ENCODE data around the gene NPAS2. TPM values are rescaled to one million over a fixed set of nuclear protein-coding genes. Genes with fewer than 3 reads are reported as not detected.
A peak's percentile ranks its signal among the peaks of the same experiment; 100 is the strongest.

Gene NPAS2
- total RNA-seq, 2 donors from 2014 or later: 33.9 to 38.3 TPM

DNA sequence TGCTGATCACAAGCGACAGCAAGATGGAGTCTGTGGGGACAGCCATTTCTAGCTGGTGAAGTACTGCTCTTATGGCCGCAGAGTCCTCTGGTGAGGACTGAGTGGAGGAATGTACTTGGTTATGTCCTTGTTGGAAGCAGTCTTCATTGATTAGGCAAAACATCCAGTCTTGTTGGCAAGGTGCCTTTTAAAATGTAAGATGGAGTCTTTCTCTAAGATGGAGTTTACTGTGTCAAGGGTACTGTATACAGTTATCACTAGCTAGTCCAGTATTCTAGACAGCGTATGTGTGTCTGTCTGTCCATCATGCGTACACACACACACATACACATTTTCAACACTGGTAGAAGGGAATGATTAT lies 74.8 kb downstream of the NPAS2 start:
- Histone ChIP-seq H3K36me3 (no peaks in the 10 kb centered on the region), H3K27ac (no peak overlapping the region), H3K9ac (ENCODE audit: low read depth in 2 of 2, low read length in 2 of 2) (no peak overlapping the region), H3K4me1 (peaks cover 10% of the 10 kb centered on the region), H3K9me3 (no peaks in the 10 kb centered on the region), H3K27me3 (no peaks in the 10 kb centered on the region), H3K4me3 (no peak overlapping the region)
- intact Hi-C loops (cut with DNase I): no loop called here
- no peak for DNase-seq
- TF ChIP-seq, protein P1, sequence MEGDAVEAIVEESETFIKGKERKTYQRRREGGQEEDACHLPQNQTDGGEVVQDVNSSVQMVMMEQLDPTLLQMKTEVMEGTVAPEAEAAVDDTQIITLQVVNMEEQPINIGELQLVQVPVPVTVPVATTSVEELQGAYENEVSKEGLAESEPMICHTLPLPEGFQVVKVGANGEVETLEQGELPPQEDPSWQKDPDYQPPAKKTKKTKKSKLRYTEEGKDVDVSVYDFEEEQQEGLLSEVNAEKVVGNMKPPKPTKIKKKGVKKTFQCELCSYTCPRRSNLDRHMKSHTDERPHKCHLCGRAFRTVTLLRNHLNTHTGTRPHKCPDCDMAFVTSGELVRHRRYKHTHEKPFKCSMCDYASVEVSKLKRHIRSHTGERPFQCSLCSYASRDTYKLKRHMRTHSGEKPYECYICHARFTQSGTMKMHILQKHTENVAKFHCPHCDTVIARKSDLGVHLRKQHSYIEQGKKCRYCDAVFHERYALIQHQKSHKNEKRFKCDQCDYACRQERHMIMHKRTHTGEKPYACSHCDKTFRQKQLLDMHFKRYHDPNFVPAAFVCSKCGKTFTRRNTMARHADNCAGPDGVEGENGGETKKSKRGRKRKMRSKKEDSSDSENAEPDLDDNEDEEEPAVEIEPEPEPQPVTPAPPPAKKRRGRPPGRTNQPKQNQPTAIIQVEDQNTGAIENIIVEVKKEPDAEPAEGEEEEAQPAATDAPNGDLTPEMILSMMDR (IDR thresholded peaks at IDR 0.05): no peak

DNA sequence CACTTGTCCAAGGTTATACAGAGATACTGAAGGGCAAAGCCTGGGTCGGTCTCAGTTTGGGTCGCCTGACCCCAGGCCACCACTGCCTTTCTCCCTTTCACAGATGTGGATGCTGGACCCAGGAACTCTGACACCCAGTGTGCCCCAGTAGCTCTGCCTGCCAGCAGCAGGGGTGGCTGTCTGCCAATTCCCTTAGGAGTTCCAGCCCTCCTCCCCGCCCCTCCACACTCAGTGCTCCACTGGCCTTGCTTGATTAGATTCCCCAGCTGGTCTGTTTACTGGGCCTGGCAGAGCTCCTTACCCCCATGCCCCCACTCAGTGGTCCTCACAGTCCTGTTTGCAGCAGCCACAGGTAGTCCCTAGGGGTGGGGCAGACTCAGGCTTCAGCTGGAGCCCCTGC lies 75.5 kb downstream of the NPAS2 start:
- H3K27ac ChIP-seq: no peak overlapping the region
- H3K4me3 ChIP-seq: no peak overlapping the region
- H3K27me3 ChIP-seq: no peaks in the 10 kb centered on the region
- no peaks in the 10 kb centered on the region for H3K36me3 ChIP-seq
- intact Hi-C loops (cut with DNase I): no loop called here
- no peaks in the 10 kb centered on the region for H3K9me3 ChIP-seq
- peaks cover 10% of the 10 kb centered on the region for H3K4me1 ChIP-seq
- TF ChIP-seq, protein P1 (IDR thresholded peaks at IDR 0.05): no peak
- DNase-seq: peak; percentile 72
- no peak overlapping the region for H3K9ac ChIP-seq (ENCODE audit: low read depth in 2 of 2, low read length in 2 of 2)

DNA sequence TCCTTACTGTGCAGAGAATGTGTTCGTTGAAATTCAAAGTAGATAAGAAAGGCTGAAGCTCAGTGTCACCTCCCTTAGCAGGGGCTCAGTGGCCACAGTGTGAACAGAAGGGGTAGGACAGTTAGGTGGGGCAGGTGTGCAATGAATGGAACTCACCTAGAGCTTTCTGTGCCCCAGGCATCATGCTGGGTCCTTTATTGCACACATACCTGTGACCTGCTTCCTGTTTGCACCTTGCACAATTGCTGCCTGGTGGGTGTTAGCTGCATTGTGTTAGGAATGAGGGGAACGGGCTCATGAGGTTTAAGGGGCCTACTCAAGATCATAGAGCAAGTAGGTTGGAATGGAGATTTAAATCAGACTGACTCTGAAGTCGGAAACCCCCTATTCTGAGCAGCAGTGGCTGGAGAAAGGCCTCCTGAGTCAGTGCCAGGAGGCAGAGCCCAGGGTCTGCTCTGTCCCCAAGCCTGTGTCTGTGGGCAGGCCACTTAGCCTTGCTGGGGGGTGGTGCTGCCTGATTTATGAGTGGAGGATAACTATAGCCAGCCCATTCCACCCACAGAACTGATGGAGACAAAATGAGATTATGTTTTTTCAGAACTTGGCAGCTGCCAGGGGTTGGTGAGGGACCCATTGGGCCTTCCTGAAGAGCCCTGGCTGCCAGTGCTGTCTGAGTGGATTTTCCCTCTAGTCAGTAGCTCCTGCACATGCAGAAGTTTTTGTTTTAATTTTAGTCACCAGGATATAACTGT lies 76.2 kb downstream of the NPAS2 start:
- H3K9ac ChIP-seq (ENCODE audit: low read depth in 2 of 2, low read length in 2 of 2): no peak overlapping the region
- no peak for DNase-seq
- H3K27ac ChIP-seq: no peak overlapping the region
- H3K4me1 ChIP-seq: peaks cover 10% of the 10 kb centered on the region
- no peaks in the 10 kb centered on the region for H3K27me3 ChIP-seq
- H3K36me3 ChIP-seq: no peaks in the 10 kb centered on the region
- TF ChIP-seq, protein P1 (IDR thresholded peaks at IDR 0.05): no peak
- no peaks in the 10 kb centered on the region for H3K9me3 ChIP-seq
- H3K4me3 ChIP-seq: no peak overlapping the region
- intact Hi-C loops (cut with DNase I): no loop called here

DNA sequence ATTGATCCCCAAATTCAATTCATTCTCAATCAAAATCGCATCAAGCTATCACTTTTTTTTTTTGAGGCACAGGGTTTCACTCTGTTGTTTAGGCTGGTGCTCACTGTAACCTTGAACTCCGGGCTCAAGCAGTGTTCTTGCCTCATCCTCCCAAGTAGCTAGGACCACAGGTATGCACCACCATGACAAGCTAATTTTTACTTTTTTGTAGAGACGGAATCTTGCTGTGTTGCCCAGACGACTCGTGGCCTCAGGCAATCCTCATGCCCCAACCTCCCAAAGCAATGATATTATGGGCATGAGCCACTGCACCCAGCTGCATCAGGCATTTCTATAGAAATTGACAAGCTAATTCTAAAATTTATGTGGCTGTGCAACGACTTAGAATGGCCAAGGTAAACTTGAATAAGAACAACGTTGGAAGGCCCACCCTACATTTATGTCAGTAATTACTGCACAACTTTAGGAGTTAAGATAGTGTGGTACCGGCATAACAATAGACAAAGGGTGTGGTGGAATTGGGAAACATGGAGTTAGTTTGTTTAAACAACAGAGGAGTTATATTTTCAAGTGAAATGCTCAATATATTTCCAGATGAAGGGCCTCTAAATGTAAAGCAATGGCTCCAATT lies 78.2 kb downstream of the NPAS2 start:
- no peaks in the 10 kb centered on the region for H3K9me3 ChIP-seq
- no peak for DNase-seq
- no peak overlapping the region for H3K9ac ChIP-seq (ENCODE audit: low read depth in 2 of 2, low read length in 2 of 2)
- TF ChIP-seq, protein P1 (IDR thresholded peaks at IDR 0.05): no peak
- no peaks in the 10 kb centered on the region for H3K27me3 ChIP-seq
- H3K4me3 ChIP-seq: no peak overlapping the region
- H3K36me3 ChIP-seq: no peaks in the 10 kb centered on the region
- H3K4me1 ChIP-seq: peaks cover 10% of the 10 kb centered on the region
- intact Hi-C loops (cut with DNase I): no loop called here
- H3K27ac ChIP-seq: no peak overlapping the region

DNA sequence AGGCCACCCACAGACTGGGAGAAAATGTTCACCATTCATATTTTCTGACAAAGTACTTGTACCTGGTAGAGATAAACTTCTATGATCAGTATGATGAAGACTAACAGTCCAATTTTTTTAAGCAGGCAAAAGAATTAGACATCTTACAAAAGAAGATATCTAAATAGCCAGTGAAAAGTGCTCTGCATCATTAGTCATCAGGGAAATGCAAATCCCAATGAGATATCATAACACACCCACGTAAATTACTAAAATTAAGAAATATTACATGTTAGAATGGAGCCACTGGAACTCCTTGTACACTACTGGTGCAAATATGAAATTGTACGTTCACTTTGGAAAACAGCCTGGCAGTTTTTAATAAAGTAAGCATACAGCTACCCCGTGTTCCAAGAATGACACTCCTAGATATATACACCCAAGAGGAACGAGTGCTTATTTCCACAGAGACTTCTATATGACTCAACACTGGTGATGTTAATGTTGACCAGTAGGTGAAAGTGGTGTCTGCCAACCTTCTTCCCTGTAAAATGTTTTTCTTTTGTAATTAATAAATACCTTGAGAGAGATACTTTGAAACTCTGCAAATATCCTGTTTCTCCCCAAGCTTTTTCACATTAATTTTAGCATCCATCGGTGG lies 80.3 kb downstream of the NPAS2 start:
- H3K27ac ChIP-seq: no peak overlapping the region
- H3K4me1 ChIP-seq: peaks cover 8% of the 10 kb centered on the region
- TF ChIP-seq, protein P1 (IDR thresholded peaks at IDR 0.05): no peak
- no peaks in the 10 kb centered on the region for H3K9me3 ChIP-seq
- no peak overlapping the region for H3K9ac ChIP-seq (ENCODE audit: low read depth in 2 of 2, low read length in 2 of 2)
- H3K4me3 ChIP-seq: no peak overlapping the region
- no peak for DNase-seq
- H3K36me3 ChIP-seq: no peaks in the 10 kb centered on the region
- intact Hi-C loops (cut with DNase I): no loop called here
- H3K27me3 ChIP-seq: no peaks in the 10 kb centered on the region
